Stimulated activated CD4-positive, alpha-beta T cell treated with anti-CD3 and anti-CD28 coated beads, TNF-alpha, amount 100 ng/mL, for 4 hours (primary cell): ENCODE measurements around the gene CTTNBP2.
"Not testable (repeated sequence)": the region's sequence is repeated elsewhere in the genome, so short reads cannot be mapped to it uniquely, and the experiment has no call there.

ENCODE experiments used
- DNase-seq, 3 experiments: peaks; one replicate each; pipeline ENCODE4 v3.0.0-alpha.2; 2020; ENCODE audit warnings: low read depth in 3 of 3

Gene CTTNBP2

GRCh38 chr7:117737926-117738325 lies 135.3 kb downstream of the CTTNBP2 start:
- no peak for DNase-seq

- no peak for DNase-seq
Measured at GRCh38 chr7:117731455-117731854, 141.8 kb downstream of the CTTNBP2 start.

- DNase-seq, result no peak
Measured at GRCh38 chr7:117730390-117730789, 142.9 kb downstream of the CTTNBP2 start.

GRCh38 chr7:117728890-117729624 lies 144.2 kb downstream of the CTTNBP2 start:
- no peak for DNase-seq

GRCh38 chr7:117724898-117725297 lies 148.3 kb downstream of the CTTNBP2 start:
- no peak for DNase-seq

- DNase-seq, result no peak
Measured at GRCh38 chr7:117719377-117719776, 153.9 kb downstream of the CTTNBP2 start.

GRCh38 chr7:117718116-117718835 lies 155.0 kb downstream of the CTTNBP2 start:
- DNase-seq, result no peak

GRCh38 chr7:117717357-117717756 lies 155.9 kb downstream of the CTTNBP2 start:
- no peak for DNase-seq

- no peak for DNase-seq
Measured at GRCh38 chr7:117716707-117717299, 156.4 kb downstream of the CTTNBP2 start.

- DNase-seq, result no peak
Measured at GRCh38 chr7:117715784-117716445, 157.3 kb downstream of the CTTNBP2 start.

- DNase-seq, result no peak
Measured at GRCh38 chr7:117711556-117711955, 161.7 kb downstream of the CTTNBP2 start.

- DNase-seq, result not testable (repeated sequence)
Measured at GRCh38 chr7:117708173-117708572, 165.1 kb downstream of the CTTNBP2 start.

GRCh38 chr7:117707080-117707479 lies 166.2 kb downstream of the CTTNBP2 start:
- DNase-seq, result no peak

- DNase-seq, result no peak
Measured at GRCh38 chr7:117706210-117706609, 167.0 kb downstream of the CTTNBP2 start.

- no peak for DNase-seq
Measured at GRCh38 chr7:117705630-117706029, 167.6 kb downstream of the CTTNBP2 start.

GRCh38 chr7:117704063-117704462 lies 169.2 kb downstream of the CTTNBP2 start:
- no peak for DNase-seq

GRCh38 chr7:117698018-117698417 lies 175.2 kb downstream of the CTTNBP2 start:
- DNase-seq, result no peak

GRCh38 chr7:117692338-117692737 lies 180.9 kb downstream of the CTTNBP2 start:
- DNase-seq, result no peak

- DNase-seq, result no peak
Measured at GRCh38 chr7:117690147-117690546, 183.1 kb downstream of the CTTNBP2 start.

- no peak for DNase-seq
Measured at GRCh38 chr7:117689406-117689805, 183.8 kb downstream of the CTTNBP2 start.

- DNase-seq, result no peak
Measured at GRCh38 chr7:117688126-117688525, 185.1 kb downstream of the CTTNBP2 start.

GRCh38 chr7:117686311-117686935 lies 186.8 kb downstream of the CTTNBP2 start:
- no peak for DNase-seq
